Thoracic aorta (tissue), 2 donors: Measurements from ENCODE around the gene ZNF219. TPM values are rescaled to one million over a fixed set of nuclear protein-coding genes. Genes with fewer than 3 reads are reported as not detected.

Experiments
- ATAC-seq: fragments of 150-250 bp; one replicate; pipeline ENCODE4 v1.8.0; 2017; ENCODE audit warnings: low read depth; ENCODE audit not compliant: insufficient number of reproducible peaks, low FRiP score
- DNase-seq: peaks from one replicate; pipeline ENCODE4 v3.0.0-alpha.2; 2020; ENCODE audit warnings: low spot score
- H3K27ac ChIP-seq, 2 donors: fragments of 200-600 bp; sonication (generic); 1 replicate in 1 of 2; 2 replicates in 1 of 2; pipeline ENCODE4 v1.5.1; 2016; ENCODE audit warnings: mild to moderate bottlenecking in 2 of 2, moderate library complexity in 2 of 2
- H3K27me3 ChIP-seq: fragments of 200-600 bp; sonication (generic); replicated peaks from 2 replicates; pipeline ENCODE4 v1.6.0; 2016; ENCODE audit warnings: mild to moderate bottlenecking; ENCODE audit not compliant: insufficient read depth
- H3K36me3 ChIP-seq: fragments of 200-600 bp; sonication (generic); one replicate; pipeline ENCODE4 v1.5.1; 2016
- H3K4me1 ChIP-seq, 2 donors: fragments of 200-600 bp; sonication (generic); 1 replicate in 1 of 2; 2 replicates in 1 of 2; pipeline versions ENCODE4 v1.5.1 to v1.6.0; 2016; ENCODE audit warnings: low read depth in 2 of 2, mild to moderate bottlenecking in 1 of 2; ENCODE audit not compliant: control insufficient read depth in 1 of 2
- H3K4me3 ChIP-seq: fragments of 200-600 bp; sonication (generic); 2 replicates; pipeline ENCODE4 v1.5.1; 2016; ENCODE audit warnings: mild to moderate bottlenecking
- H3K9me3 ChIP-seq: fragments of 200-600 bp; sonication (generic); 2 replicates; pipeline ENCODE4 v1.5.1; 2016
- CTCF ChIP-seq: fragments of 200-600 bp; sonication (generic); IDR thresholded peaks from one replicate; pipeline ENCODE4 v1.5.1; 2019; ENCODE audit warnings: antibody characterized with exemption
- total RNA-seq, 2 donors: library from RNA; depleted of rRNA; stranded (reverse); fragments of >200 nt; gene quantifications; one replicate each; pipeline versions ENCODE4 v1.1.0 to v1.2.3, GENCODE V29; 2016

Gene ZNF219
- total RNA-seq, 2 donors from 2014 or later: 34.7 to 74.2 TPM

DNA sequence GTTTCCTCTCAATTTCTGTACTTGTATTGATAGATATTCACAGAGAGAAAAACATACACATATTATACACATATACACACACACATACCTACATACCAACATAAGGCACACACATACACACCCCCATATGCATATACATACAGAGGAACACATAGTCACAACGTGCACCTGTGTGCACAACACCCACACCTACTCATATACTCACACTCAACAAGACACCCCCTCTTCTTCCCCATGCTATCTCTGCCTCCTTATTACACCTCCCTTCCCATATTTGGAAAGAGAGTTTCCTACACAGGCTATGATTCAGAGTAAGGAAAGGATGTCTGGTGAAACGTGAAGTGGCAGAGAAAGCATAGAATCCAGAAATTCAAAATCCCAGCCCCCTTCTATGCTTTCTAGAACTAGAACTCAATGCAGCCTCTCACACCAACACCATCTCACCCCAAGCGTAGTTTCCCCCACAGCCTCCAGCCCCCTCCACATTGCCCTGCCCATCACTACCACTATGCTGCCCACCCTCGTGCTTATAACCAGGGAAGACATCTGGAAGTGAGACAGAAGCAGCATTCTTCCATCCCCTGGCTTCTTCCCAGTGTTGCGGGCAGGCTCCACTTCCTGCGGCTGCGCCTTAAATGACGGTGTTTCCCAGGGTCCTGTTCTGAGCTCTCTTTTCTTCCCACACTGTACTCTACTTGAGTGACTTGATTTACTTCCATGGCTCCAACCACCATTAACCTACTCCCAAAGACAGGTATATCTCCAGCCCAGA lies 38.4 kb downstream of the ZNF219 start:
- Histone ChIP-seq H3K4me1 (no peaks in the 10 kb centered on the region), H3K4me3 (no peak overlapping the region), H3K9me3 (no peaks in the 10 kb centered on the region), H3K27ac (no peak overlapping the region), H3K36me3 (no peaks in the 10 kb centered on the region), H3K27me3 (no peaks in the 10 kb centered on the region)
- no peak for ATAC-seq
- TF ChIP-seq CTCF: no peak
- no peak for DNase-seq

GRCh38 chr14:21058903-21059302 lies 39.6 kb downstream of the ZNF219 start:
- no peak for ATAC-seq

GRCh38 chr14:21057803-21058675 lies 40.4 kb downstream of the ZNF219 start, which contains the start of gene RNASE8:
RNASE8 (plus strand) TSS chr14:21057822; CDS start chr14:21057893, 71 bp downstream.
- no peak within 1 kb of the TSS for H3K27ac ChIP-seq
- TF ChIP-seq CTCF: no peak
- H3K4me3 ChIP-seq: no peak within 1 kb of the TSS
- DNase-seq: no peak
- no peaks in the 10 kb centered on the region for H3K9me3 ChIP-seq
- no peaks in the 10 kb centered on the region for H3K36me3 ChIP-seq
- no peaks in the 10 kb centered on the region for H3K27me3 ChIP-seq
- no peaks in the 10 kb centered on the region for H3K4me1 ChIP-seq
- no peak for ATAC-seq

More at GRCh38 chr14:21058903-21059302, 39.6 kb downstream of the ZNF219 start:
- Histone ChIP-seq H3K27ac (no peak overlapping the region), H3K9me3 (no peaks in the 10 kb centered on the region), H3K36me3 (no peaks in the 10 kb centered on the region), H3K4me3 (no peak overlapping the region), H3K4me1 (no peaks in the 10 kb centered on the region), H3K27me3 (no peaks in the 10 kb centered on the region)
- no peak for DNase-seq
- no peak for TF ChIP-seq CTCF

GRCh38 chr14:21056520-21057163 lies 41.8 kb downstream of the ZNF219 start:
- TF ChIP-seq CTCF: no peak
- no peaks in the 10 kb centered on the region for H3K4me1 ChIP-seq
- no peak overlapping the region for H3K4me3 ChIP-seq
- H3K9me3 ChIP-seq: no peaks in the 10 kb centered on the region
- H3K36me3 ChIP-seq: no peaks in the 10 kb centered on the region
- DNase-seq: no peak
- no peaks in the 10 kb centered on the region for H3K27me3 ChIP-seq
- no peak overlapping the region for H3K27ac ChIP-seq
- ATAC-seq: no peak
